ENCODE results near the gene KIF14. TPM values are rescaled to one million over a fixed set of nuclear protein-coding genes. Genes with fewer than 3 reads are reported as not detected.

Gene KIF14
- total and polyA plus RNA-seq, 2 of the 13 experiments (the other 11 are each of a cell fraction or from before 2014, with no cell fraction given) = 3.3 to 11.2 TPM

DNA sequence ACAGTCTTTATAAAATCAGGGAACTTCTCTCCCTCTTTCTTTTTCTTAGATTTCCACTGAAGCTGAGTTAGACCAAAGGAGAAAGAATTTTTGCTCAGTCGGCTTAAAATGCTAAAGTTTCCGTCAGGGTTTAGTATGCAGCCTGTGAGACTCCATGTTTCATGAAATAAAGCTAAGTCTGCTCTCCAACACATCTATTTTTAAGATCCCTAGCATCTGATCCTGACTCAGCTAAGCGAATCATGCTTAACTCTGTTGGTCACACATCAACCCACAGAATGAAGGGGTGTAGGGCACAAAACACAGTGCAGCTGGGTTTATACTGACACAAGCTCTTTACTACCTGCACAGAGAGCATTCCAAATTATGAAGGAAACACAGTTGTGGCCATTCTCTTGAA is 108.4 kb downstream of the KIF14 start (continued):
- TF ChIP-seq, protein P1, sequence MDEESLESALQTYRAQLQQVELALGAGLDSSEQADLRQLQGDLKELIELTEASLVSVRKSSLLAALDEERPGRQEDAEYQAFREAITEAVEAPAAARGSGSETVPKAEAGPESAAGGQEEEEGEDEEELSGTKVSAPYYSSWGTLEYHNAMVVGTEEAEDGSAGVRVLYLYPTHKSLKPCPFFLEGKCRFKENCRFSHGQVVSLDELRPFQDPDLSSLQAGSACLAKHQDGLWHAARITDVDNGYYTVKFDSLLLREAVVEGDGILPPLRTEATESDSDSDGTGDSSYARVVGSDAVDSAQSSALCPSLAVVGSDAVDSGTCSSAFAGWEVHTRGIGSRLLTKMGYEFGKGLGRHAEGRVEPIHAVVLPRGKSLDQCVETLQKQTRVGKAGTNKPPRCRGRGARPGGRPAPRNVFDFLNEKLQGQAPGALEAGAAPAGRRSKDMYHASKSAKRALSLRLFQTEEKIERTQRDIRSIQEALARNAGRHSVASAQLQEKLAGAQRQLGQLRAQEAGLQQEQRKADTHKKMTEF (CRISPR knock-in tag; IDR thresholded peaks at IDR 0.05) = no peak

DNA sequence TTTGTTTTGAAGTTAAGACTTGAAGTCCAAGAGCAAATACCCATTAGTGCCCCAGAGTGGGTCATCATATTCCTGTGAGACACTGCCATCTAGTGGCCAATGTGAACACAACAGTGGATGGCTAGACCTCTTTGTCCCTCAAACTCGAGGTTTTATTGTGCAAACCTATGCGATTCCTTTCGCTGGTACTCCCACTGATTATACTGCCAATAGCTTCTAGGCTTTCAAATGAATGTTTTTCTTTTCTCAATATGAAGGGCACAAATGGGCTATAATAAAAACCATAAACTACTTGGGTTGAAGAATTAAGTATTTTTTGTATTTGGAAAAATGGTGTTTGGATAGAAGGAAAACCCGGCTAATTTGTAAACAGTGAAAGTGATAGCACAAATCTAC is 110.3 kb downstream of the KIF14 start:
- Histone ChIP-seq H3K9me3 (ENCODE audit: low read length) (no peaks in the 10 kb centered on the region), H3K36me3 (replicated peaks in 1 of 2; ENCODE audit: control insufficient read depth in 1 of 2, insufficient read depth in 2 of 2, low read length in 2 of 2) (no peaks in the 10 kb centered on the region), H3K27ac (ENCODE audit: extremely low read length, insufficient read depth, low read length) (no peak overlapping the region), H3K4me3 (replicated peaks in 1 of 3; ENCODE audit: insufficient read depth in 1 of 3, low read depth in 2 of 3, low read length in 3 of 3) (no peak overlapping the region), H3K27me3 (ENCODE audit: control insufficient read depth in 1 of 2, insufficient read depth in 2 of 2, low read length in 2 of 2) (peaks cover 0 to 10% of the 10 kb centered on the region in 2 experiments; a peak in 3 of 5 replicates), H3K79me2 (ENCODE audit: insufficient read depth, low read length) (no peaks in the 10 kb centered on the region), H3K4me2 (ENCODE audit: low read depth, low read length) (no peak overlapping the region), H3K9ac (ENCODE audit: insufficient read depth, low read depth, low read length) (no peak overlapping the region), H2AFZ (ENCODE audit: low read length) (no peak overlapping the region), H3K4me1 (ENCODE audit: insufficient read depth, low read length) (peaks cover 11% of the 10 kb centered on the region; the same call in 1 of the 2 replicates), H4K20me1 (ENCODE audit: insufficient read depth, low read length) (no peaks in the 10 kb centered on the region)
- intact Hi-C loops (cut with micrococcal nuclease; ENCODE audit: unreplicated experiment) (loop anchor here (1.0 kb wide), 3 partner anchors 231 to 556 kb away; no protein-coding TSS in a partner anchor), in situ Hi-C loops (cut with HindIII; ENCODE audit: extremely low pct_ligation_motif_present, low pct_unique_long_range_greater_than_20kb) (loop anchor here (10.0 kb wide), 2 partner anchors 375 to 825 kb away; no protein-coding TSS in a partner anchor)
- no TSS peak for BruUV-seq (replicated peaks)
- ATAC-seq = peak; percentile 98
- WGBS (ENCODE audit: low lambda C conversion rate) = 12% methylated on average over 4 of the region's 4 CpGs
- FAIRE-seq = peak; percentile 96
- CTCF ChIA-PET (ENCODE audit: low intra/inter-chr PET ratio, low total read pairs) = interaction anchor here (1.4 to 2.6 kb wide), 4 partner anchors 230 to 825 kb away, joined by 8 to 15 read pairs (median 10); no protein-coding TSS in a partner anchor
- POLR2A ChIA-PET = no interaction called here
- TF ChIP-seq, protein P2, sequence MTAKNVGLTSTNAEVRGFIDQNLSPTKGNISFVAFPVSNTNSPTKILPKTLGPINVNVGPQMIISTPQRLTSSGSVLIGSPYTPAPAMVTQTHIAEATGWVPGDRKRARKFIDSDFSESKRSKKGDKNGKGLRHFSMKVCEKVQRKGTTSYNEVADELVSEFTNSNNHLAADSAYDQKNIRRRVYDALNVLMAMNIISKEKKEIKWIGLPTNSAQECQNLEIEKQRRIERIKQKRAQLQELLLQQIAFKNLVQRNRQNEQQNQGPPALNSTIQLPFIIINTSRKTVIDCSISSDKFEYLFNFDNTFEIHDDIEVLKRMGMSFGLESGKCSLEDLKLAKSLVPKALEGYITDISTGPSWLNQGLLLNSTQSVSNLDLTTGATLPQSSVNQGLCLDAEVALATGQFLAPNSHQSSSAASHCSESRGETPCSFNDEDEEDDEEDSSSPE (CRISPR knock-in tag; IDR thresholded peaks at IDR 0.05) = no peak
- TF ChIP-seq SMC3 (IDR thresholded peaks at IDR 0.05; ENCODE audit: low read length) (peak; percentile 86), RAD21 (CRISPR knock-in tag; IDR thresholded peaks at IDR 0.05) (peak; percentile 74), STAG1 (CRISPR knock-in tag; IDR thresholded peaks at IDR 0.05) (peak; percentile 98), CEBPB (IDR thresholded peaks at IDR 0.05; ENCODE audit: borderline replicate concordance, low read depth, low read length) (peak; percentile 38; the same call in 1 of the 2 replicates)
- TF ChIP-seq, protein P3, sequence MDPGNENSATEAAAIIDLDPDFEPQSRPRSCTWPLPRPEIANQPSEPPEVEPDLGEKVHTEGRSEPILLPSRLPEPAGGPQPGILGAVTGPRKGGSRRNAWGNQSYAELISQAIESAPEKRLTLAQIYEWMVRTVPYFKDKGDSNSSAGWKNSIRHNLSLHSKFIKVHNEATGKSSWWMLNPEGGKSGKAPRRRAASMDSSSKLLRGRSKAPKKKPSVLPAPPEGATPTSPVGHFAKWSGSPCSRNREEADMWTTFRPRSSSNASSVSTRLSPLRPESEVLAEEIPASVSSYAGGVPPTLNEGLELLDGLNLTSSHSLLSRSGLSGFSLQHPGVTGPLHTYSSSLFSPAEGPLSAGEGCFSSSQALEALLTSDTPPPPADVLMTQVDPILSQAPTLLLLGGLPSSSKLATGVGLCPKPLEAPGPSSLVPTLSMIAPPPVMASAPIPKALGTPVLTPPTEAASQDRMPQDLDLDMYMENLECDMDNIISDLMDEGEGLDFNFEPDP (CRISPR knock-in tag; conservative IDR thresholded peaks at IDR 0.05) = no peak
- TF ChIP-seq, protein P4, sequence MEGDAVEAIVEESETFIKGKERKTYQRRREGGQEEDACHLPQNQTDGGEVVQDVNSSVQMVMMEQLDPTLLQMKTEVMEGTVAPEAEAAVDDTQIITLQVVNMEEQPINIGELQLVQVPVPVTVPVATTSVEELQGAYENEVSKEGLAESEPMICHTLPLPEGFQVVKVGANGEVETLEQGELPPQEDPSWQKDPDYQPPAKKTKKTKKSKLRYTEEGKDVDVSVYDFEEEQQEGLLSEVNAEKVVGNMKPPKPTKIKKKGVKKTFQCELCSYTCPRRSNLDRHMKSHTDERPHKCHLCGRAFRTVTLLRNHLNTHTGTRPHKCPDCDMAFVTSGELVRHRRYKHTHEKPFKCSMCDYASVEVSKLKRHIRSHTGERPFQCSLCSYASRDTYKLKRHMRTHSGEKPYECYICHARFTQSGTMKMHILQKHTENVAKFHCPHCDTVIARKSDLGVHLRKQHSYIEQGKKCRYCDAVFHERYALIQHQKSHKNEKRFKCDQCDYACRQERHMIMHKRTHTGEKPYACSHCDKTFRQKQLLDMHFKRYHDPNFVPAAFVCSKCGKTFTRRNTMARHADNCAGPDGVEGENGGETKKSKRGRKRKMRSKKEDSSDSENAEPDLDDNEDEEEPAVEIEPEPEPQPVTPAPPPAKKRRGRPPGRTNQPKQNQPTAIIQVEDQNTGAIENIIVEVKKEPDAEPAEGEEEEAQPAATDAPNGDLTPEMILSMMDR (CRISPR knock-in tag; IDR thresholded peaks at IDR 0.05) = peak; percentile 88
- peak; percentile 78 for DNase-seq (ENCODE audit: low spot score)
